Measurements from ENCODE around the gene CPM.
"Not testable (repeated sequence)": the region's sequence is repeated elsewhere in the genome, so short reads cannot be mapped to it uniquely, and the experiment has no call there.

Gene CPM

GRCh38 chr12:68827895-68828671 is 104.9 kb downstream of the CPM start:
- DNase-seq (ENCODE audit: low read depth in 2 of 2), result no peak

DNA sequence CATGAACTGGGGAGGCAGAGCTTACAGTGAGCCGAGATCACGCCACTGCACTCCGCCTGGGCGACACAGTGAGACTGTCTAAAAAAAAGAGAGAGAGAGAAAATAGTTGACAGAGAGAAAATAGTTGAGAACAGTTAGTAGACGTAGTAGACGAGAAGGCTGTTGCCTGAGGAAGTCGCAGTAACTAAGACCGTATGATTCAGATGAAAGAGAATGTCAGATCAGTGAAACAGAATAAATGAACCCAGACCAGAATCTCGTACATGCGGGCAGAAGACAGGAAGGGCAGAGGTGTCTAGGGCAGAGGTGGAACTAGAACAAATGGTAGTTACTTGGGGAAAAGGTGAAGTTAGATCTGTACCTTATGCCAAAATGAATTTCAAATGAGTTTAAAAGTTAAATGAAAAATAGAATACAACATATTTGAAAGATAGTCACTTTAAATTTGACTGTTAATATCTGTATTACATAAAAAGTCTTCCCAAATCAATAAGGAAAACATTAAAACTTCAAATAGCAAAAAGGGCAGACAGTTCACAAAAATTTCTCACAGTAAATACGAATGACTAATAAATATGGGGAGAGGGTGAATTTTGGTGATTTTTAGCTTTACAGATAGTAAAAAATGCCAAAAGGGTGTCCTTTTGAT is 107.3 kb downstream of the CPM start:
- DNase-seq (ENCODE audit: low read depth in 2 of 2), result no peak

GRCh38 chr12:68824597-68825250 is 108.2 kb downstream of the CPM start:
- no peak for DNase-seq (ENCODE audit: low read depth in 2 of 2)

DNA sequence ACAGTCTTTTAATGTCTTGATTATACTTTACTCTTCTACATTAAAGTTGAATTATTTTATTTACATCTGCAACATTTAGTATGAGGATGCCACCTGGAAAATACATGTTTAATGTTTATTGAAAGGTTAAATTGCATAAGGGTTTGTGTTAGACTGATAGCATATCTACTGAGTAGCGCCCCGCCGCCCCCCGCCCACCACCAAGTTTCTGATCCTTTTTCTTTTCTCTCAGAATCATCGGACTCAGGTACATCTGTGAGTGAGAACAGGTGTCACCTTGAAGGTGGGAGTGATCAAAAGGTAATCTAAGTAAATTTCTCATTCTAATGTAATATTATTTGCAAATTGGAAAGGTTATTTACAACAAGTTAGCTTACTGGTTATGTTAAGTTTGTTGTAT is 108.8 kb downstream of the CPM start:
- no peak for DNase-seq (ENCODE audit: low read depth in 2 of 2)

GRCh38 chr12:68823696-68824095 is 109.3 kb downstream of the CPM start:
- no peak for DNase-seq (ENCODE audit: low read depth in 2 of 2)

- no peak for DNase-seq (ENCODE audit: low read depth in 2 of 2)
Measured at GRCh38 chr12:68821357-68822188, 111.4 kb downstream of the CPM start.

GRCh38 chr12:68819481-68819880 is 113.5 kb downstream of the CPM start:
- DNase-seq (ENCODE audit: low read depth in 2 of 2), result not testable (repeated sequence)

GRCh38 chr12:68815928-68816800 is 116.8 kb downstream of the CPM start:
- no peak for DNase-seq (ENCODE audit: low read depth in 2 of 2)

- DNase-seq (ENCODE audit: low read depth in 2 of 2), result no peak
Measured at GRCh38 chr12:68815232-68815927, 117.6 kb downstream of the CPM start.

- no peak for DNase-seq (ENCODE audit: low read depth in 2 of 2)
Measured at GRCh38 chr12:68814490-68815231, 118.3 kb downstream of the CPM start.

DNA sequence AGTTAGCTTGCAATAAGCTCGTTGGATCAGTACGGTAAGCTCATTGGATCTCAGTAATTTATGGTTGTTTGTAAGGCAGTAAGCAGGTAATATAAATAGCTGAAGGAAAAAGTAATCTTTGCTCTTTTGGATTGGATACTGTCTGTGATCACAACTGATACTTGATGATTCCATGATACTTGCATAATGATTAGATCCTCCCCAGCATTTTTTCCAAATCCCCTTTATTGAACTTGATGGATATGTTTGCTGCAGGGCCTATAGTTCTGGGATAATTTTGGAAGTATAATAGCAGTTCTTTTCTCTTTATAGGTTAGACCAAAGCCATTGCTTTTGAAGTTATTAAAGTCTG is 119.8 kb downstream of the CPM start:
- DNase-seq (ENCODE audit: low read depth in 2 of 2), result no peak

DNA sequence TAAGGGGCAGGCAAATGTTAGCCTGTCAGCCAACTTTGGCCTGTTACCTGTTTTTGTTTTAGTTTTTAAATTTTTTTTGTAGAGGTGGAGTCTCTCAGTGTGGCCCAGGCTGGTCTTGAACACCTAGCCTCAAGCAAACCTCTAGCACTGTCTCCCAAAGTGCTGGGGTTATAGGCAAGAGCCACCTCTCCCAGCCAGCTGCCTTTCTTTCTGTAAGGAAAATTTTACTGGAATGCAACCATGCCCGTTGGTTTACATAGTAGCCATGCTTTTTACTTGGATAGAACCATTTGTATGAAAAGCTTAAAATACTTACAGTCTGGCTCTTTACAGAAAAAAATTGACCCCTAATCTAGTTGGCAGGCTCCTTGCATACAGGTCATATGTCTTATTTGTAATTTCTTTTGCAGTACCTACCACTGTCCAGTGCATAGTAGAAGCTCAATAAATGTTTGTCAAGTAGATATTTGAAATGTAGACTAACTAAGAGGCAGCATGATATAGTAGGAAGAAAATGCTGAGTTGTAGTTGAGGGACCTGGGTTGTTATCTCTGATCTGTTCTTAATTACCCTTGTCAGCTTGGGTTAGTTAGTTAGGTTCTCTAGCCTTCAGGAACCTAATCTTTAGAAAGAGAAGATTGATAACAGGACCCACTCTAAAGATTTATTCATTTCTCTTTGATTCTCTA is 120.3 kb downstream of the CPM start:
- no peak for DNase-seq (ENCODE audit: low read depth in 2 of 2)

DNA sequence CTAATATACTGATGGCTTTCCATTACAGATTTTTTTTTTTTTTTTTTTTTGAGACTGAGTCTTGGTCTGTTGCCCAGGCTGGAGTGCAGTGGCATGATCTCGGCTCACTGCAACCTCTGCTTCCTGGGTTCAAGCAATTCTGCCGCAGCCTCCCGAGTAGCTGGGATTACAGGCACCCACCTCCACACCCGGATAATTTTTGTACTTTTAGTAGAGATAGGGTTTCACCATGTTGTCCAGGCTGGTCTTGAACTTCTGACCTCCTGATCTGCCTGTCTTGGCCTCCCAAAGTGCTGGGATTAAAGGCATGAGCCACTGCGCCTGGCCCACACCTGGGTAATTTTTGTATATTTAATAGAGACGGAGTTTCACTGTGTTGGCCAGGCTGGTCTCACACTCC is 121.4 kb downstream of the CPM start:
- not testable (repeated sequence) for DNase-seq (ENCODE audit: low read depth in 2 of 2)

- not testable (repeated sequence) for DNase-seq (ENCODE audit: low read depth in 2 of 2)
Measured at GRCh38 chr12:68810027-68810389, 123.0 kb downstream of the CPM start.

GRCh38 chr12:68809190-68810026 is 123.6 kb downstream of the CPM start:
- no peak for DNase-seq (ENCODE audit: low read depth in 2 of 2)

- DNase-seq (ENCODE audit: low read depth in 2 of 2), result peak; percentile 33 to 36
Measured at GRCh38 chr12:68808388-68809189, 124.4 kb downstream of the CPM start.

- peak; percentile 91 for DNase-seq (ENCODE audit: low read depth in 2 of 2)
Measured at GRCh38 chr12:68807576-68808387, 125.2 kb downstream of the CPM start, which contains the start of gene MDM2. TSS of gene MDM2 (plus strand) at chr12:68808177. CDS start at chr12:68808478, 301 bp downstream.
